KG1 (cell line): ENCODE measurements around the gene ZNF503.

ENCODE experiments used
- DNase-seq: peaks from one replicate; lab custom pipeline; 2025; lab: John Stamatoyannopoulos, UW

ZNF503 gene

DNA sequence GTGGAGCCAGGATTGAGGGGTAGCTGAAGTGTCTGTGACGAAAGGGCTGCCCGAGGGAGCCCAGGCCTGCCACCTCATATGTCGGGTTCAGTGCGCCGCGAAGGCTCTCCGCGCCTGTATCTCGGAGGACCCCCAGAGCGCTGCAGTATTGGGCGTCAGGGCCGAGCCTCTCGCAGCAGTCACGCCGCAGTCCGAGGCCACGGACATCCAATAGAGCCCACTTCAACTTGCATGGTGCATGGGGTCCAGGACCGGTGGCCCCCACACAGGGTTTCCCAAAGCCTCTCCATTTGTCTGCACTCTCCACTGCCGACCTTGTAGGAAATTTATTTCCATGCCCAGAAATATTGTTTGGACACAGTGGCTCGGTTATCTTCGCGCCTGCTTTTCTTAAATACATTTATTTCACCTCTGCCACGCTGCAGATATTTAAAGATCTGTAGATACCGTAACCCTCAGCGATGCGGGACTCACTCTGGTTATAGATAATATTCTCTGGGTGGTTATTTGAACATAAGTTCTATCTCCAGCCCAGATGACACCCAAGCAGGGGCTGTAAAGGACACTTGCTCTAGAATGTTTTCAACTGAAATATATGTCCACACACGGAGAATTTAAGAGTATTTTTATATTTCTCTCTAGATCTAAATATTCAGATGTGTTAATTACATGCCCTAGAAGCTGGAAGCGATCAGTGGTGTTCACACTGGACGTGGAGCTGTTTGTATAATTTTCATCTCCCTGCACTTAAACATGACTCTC is 5.1 kb upstream of the ZNF503 start:
- DNase-seq = no peak

DNA sequence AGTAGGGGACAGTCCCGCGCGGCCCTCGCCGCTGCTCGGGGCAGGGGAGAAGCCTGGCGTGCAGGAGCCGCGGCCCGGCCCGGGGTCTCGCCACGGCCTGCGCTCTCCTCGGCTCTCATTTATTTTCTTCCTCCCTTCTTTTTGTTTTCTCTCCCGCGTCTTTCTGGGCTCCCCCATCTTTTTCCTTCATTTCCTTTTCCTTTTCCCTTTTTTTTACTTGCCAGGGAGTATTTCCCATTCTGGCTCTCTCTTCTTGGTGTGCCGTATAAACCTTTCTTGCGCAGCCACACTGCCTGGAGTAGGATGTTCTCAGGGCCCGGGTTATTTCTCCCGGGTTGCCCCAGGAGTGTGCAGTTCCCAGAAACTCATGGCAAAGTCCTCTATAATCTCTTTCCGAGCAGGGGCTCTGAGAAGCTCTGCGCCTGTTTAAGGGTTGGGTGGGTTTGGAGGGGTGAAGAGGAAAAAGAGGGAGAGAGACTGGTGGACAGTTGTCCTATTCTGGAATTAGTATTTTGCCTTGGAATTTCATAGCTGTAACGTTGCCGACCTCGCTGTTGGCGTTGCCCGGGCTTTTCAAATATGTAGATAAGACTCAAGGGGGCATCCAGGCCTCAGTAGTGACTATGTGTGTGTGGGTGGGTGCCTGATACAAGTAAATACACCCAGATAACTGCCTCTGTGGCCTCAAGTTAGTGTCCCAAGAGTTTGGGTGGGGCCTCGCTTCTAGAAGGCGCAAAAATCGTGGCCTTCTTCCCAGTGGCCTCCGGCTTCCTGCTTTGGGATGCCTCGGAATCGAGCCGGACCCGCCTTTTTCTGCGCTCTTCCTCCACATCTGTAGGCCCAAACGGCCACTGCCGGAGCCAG is 4.3 kb upstream of the ZNF503 start:
- no peak for DNase-seq

DNA sequence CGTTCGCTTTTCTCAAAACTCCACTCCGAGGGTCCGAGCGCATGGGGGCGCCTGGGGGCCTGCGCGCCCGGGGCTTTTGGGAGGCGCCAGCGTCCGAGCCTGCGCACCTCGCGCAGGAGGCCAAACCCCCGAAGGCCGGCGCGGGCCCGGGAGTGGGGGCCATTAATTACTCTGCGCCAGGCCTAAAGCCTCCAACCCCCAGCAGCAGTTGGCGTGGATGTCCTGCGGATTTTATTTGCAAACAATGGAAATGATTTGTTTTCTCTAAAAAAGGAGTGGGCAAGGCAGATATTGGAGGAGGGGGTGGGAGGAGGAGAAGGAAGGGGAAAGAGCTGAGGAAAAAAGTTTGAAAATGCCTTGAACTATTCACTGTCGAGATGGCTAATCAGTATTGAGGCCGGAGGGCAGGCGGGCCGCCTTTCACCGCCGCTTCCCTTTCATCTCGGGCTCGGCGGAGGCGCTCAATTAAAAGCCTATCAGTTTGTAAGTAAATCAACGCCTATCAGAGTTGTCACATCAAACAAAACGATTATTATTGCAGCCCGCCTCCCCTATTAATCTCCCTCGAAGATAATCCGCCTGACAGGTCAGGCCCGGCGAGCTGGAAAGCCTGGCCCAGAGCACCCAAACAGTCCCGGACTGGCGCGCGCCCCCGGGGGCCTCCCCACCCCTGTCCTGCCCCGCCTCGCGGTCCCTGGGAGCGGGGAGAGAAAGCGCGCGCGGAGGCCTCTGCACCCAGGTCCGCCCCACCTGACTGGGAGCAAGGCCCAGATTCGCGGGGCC is 3.4 kb upstream of the ZNF503 start:
- no peak for DNase-seq

DNA sequence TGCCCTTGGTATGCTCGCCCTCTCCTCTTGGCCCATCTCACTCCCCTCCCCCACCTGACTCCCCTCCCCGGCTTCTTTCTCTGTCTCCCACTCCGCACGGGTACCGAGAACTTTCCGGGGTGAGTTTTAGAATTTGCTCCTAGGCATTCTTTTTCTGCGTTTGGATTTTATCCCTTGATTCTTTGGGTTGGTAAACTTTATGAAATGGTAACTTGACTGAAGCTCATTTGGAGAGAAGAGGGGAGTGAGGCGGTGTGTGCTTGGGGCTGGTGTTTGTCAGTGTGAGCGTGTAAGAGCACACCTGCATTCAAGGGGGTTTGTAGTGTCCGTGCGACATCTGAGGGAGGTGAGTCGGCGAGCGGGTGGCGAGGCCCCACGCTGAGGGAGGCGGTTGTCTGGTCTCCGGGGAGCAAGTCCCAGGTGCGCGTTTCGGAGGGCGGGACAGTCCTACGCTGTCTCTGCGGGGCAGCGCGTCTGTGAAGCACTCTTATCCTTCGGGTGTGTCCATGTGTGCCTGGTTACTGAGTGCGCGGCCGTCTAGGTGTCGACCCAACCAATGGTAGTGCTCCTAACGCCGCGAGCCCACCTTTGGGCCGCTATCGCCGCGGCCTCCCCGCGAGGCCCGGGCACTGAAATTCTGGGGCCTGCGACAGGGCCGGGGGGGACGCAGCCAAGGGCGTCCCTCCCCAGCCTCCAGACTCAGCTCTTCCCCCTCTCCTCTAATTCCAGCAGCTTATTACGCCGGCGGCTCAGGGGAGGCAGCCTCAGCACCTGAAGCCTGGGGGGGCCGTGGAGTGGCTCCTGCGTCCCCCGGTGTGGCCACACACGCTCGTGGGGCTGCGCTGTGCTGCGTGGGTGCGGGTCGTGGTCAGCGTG is 2.6 kb upstream of the ZNF503 start:
- no peak for DNase-seq

DNA sequence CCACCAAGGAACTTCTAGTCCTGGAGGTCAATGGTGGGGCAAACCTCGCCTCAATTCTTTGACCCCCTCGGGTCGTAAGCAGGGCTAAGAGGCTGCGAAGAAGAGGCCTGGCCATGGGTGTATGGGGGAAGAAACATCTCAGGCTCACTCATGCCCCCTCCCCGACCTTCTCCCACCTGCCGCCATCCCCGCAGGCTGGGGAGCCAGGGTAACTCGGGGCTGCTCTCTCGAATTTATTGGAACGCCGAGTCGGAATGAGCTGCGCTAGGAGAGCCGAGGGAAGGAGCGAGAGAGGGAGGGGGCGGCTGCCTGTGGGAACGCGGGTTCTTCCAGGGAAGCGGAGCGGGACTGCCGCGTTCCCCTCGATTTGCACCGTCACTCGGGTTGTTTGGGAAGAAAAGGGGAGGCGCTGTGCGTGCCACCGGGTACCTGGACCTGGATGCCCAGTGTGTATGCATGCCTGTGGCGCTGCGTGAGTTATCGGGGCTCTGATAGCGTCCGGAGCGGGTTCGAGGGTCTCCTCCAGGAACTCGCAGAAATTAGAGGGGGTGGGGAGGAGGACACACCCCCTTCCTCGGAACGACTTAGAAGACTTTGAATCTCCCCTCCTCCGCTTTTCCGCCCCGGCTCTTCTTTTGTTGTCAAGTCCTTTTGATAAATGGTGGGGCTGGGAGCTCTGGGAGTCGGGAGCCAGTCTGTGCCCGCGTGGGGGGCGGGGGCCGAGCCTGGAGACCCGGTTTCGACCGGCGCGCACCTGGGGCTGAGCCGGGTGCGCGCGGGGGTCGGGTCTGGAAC is 1.8 kb upstream of the ZNF503 start:
- DNase-seq = no peak

DNA sequence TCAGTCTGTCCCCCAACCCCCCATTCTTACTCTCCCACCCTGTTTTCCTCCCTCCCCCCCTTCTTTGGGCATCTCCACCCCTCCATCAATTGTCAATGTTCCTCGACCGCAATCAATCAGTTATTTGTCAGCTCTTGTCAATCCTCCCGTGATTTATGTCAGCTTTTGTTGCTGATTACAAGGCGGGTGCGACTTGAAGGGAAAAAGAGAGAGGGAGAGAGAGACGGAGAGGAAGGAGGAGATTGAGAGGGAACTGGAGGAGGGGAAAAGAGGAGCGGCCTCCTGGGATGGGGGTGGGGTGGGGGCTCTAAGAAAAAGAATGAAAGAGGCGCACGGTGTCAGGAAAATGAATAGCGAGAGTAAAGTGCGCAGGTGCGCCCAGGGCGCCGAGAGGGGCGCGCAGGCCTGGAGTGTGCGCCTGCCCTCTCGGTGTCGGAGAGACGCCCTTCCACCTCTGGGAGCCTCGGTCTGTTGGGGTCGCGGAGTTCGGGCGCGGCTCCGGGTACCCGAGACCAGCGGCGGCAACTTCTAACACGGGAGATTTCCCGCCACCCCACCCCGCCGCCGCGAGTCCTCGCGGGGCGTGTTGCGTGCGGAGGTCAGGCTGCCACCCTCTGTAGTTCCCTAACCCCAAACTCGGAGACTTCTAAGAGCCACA is 1.1 kb upstream of the ZNF503 start:
- no peak for DNase-seq

DNA sequence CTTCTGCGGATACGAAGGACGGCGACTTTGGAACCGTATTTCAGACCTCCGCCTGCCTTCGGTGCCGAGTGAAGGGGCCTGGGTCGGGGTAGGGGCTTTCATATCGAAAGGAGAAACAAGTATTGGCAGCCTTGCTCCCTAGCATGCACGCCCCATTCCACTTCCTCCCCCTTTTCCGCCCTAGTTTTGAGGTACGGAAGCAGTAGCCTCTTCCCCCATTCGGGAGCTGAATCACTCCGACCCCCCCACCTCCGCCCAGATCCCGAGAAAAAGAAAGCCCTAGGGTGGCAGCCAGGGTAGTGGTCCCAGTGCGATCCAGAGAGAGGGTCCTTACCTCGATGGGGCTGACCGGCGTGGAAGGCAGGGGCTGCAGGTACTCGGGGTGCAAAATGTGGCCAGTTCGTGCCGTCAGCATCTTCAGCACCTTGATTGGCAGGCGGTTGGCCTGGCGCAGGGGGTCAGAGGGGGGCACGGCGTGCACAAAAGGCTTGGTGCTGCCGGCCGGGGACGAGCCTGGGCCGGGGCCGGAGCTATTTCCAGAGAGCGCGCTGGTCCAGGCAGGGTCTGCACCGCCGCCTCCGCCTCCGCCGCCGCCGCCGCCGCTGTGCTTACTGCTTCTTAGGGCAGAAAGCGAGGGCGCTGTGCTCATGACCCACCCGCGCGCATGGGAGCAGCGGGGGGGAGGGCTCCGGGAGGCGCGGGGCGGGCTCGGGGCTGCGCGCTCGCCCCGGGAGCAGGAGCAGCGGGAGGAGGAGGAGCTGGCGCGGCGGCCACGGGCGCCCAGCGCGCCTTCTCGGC is 594 bp downstream of the ZNF503 start:
- peak; percentile 58 for DNase-seq

DNA sequence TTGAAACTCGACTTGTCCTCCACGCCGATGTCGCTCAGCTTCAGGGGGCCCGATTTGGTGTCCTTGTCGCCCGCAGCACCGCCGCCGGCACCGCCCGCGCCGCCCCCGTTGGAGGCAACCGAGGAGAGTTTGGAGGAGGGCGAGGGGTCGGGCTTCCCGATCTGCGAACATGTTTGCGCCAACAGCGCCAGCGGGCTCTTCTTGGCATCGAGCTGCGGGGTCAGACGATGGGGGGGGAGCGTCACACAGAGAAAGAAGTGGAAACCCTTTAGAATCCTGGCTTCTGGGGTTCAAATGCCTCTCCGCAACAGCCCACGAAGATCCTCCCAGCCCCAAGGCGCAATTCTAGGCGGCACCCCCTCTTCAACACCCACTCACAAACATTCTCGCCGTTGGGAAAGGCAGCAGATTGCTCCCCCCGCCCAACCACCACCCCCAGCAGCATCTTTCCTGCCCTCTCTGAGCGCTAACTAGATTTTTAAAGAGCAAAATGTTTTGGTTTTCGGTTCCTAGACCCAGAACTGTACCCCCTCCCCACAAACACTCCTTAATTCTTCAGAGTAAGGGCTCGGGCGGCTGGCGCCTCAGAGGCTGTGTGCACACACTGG is 1.3 kb downstream of the ZNF503 start:
- no peak for DNase-seq

DNA sequence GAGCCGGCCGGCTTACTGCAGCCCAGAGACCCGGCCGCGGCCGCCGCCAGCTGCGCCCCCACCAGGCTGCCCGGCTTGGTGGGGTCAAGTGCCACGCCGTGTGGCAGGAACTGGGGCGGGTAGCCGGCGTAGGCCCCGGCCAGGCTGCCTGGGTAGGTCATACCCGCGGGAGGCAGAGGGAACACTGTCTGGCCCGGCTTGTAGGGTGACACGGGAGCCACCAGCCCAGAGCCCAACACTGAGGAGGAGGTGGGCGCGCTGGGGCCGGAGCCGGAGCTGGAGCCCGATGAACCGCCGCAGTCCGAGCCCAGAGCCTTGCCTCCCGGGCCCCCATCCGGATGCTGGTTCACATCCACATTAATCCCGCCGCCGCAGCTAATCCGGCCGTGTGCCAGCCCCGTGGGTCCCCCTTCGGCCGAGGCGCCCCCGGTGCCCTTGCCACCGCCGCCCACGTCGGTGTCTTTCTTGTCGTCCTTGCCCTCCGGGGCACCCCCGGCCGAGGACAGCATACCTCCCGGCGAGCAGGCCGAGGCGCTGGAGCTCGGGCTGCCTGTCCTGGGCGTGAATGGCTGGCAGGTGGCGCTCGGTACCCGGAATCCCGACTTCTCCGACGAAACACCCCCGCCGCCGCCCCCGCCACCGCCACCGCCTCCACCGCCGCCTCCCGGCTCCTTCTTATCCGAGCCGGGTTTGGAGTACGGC is 2.0 kb downstream of the ZNF503 start:
- DNase-seq = peak; percentile 7

DNA sequence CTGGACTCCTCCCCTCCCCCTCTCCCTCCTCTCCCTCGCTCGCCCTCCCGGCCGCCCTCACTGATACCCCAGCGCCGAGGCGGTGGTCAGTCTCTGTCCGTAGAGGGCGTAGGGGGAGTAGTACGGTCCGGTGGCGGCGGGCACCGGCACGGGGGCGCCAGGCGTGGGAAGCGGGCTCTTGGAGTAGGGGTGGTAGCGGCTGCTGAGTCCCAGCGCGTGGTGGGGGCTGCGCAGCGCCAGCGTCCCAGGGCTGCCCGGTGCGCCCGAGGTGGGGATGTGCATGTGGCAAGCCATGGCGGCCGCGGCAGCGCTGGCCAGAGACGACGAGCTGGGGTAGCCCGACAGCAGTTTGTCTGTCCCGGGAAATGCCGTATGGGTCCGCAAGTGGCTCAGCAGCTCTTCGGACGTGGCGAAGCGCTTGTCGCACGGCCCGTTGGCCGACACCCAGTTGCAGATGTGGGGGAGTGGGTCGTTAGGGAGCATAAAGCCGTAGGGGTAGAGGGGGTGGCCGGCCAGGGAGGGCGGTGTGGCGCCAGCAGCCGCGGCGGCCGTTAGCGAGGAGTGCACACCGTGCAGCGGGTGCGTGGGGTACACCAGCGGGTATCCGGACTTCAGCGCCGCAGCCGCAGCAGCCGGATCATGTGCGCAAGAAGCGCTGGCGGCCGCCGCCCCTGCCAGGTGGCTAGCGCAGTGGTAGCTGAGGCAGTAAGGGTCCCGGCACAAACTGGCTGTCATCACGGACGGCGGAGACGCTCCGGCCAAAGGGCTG is 2.7 kb downstream of the ZNF503 start:
- DNase-seq = no peak

DNA sequence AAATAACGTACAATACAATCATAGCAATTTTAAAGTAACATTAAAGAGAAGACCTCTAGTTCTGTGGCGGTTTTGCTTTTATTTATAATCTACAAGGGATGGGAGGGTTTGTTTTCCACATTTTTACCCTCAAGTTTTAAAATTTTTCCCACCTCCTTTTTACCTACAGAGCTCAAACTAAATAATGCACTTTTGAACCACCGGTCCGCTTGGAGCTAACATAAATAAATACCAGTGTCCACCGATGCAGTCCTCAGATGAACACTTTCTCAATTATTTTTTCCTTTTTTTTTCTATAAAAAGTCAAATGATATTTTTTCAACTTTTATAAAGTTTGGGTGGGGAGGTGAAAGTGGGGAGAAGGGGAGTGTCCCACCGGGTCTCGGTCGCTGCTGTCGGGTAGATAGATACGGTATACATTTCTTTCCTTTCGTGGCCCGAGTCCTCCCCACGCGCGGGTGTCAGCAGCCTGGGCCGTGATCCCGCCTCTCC is 3.3 kb downstream of the ZNF503 start:
- DNase-seq = no peak

DNA sequence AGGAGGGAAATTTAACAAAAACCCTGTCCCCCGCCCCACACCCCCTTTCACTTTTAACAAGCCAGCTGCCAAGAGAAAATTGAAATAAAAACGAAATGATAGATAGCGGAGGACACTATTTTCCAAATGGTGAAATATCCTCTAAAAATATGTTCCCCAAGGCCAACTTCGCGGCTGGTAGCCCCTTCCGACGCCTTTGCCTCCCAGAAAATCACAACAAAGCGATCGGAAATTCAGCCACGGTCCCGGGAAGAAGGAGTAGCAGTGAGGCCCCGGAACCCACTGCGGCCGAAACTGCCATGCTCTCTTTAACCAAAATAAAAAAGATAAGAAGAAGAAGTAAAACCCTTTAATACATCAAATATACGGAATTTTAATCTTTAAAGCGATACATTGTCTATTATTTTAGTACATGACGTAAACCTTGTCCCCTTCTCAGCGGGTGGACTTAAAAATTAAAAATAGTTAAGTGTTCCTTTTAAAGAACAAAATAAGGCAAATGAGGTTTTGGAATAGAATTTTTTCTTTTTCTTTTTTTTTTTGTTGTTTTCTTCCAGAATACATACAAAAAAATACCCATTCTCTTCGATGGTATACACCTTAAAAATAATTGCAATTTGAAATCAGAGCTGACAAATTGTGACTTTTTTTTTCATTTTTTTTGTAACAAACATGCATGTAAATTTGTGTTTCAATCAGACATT is 3.9 kb downstream of the ZNF503 start:
- DNase-seq = no peak

DNA sequence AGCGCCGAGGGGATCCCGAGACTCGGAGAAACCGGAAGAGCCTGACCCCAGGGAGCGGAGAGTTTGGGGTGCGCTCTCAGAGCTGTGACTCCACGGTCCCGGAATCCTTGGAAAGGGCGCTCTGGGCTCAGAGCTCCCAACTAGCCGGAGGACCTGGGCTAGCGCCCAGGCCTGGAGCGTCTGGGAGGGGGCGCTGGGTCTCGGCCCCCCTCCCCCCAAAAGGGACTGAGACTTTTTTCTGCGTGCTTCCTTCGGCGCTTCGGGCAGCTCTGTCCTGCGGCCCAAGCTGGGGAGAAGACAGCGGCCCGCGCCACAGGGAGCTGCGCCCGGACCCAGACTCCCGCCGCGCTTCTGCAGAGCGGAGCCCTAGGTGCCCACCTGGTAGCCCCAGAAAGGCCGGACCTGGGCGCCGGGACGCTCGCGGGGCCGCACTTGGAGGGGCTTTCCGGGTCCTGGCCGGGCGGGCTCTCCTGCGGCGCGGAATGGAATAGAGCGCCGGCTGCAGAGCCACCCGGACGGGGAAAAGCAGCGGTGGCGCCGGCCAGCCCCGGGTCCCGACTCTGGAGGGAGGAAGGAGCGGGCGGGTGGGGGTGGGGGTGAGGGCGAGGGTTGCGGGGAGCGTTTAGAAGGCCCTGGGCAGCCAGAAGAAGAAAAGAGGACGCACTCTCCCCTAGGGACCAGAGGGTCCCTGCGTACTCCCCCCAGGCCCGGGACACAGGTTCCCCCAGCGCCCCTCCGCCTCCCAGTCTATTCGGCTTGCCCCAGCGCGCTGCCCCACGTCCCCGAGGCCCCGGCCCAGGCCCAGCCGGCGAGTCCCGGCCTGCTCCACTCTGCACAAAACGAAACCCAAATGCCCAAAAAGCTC is 4.7 kb downstream of the ZNF503 start:
- no peak for DNase-seq

DNA sequence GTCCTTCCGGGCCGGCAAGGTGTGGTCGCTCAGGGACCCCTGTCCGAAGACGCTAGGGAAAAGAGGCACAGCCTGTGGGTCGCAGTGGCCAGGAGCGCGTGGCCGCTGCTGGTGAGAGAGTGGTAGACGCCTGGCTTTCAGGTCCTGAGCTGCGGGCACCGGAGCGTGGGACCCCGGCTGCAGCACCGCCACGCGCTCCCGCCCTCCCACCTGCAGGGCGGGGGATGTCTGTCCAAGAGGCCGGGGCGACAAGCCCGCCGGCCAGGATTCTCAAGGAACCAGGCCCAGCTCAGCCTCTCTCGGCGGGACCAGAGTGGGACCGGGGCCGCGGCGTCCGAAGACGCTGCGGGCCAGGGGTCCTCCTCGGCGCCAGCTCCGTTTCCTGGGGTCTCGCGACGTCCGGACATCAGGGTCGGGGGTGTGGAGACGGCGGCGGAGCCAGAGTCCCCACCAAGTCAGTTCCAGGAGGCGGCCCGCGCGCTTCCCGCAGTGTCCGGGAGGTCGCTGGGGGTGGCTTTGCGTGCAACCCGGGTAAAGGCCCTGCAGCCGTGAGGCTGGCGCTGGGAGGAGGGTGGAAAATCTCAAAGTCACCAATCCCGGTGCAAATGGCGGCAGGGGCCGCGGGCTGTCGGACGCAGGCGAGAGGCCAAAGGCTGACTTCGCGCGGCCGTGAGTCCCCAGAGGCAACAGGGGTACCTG is 5.5 kb downstream of the ZNF503 start:
- DNase-seq = no peak
